CD1c-positive myeloid dendritic cell (primary cell): ENCODE results near the gene AHNAK2.
"Not testable (repeated sequence)": the region's sequence is repeated elsewhere in the genome, so short reads cannot be mapped to it uniquely, and the experiment has no call there.

Experiments
- DNase-seq: peaks from one replicate; pipeline ENCODE4 v3.0.0-alpha.2; 2016; ENCODE audit errors: extremely low spot score

Gene AHNAK2

DNA sequence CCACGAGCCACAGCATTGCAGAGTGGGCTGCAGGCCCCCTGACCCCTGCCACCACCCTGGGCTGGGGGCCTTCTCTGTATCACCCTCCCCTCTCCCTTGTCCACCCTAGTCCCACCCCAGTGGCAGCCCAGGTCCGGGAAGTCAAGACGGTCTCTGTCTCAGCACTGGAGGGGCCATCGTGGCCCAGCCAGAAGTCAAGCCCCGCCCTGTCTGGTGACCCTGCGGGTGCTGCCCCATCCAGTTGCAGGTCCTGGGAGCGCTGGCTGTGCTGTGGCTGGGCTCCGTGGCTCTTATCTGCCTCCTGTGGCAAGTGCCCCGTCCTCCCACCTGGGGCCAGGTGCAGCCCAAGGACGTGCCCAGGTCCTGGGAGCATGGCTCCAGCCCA, 50.8 kb downstream of the AHNAK2 start:
- no peak for DNase-seq

DNA sequence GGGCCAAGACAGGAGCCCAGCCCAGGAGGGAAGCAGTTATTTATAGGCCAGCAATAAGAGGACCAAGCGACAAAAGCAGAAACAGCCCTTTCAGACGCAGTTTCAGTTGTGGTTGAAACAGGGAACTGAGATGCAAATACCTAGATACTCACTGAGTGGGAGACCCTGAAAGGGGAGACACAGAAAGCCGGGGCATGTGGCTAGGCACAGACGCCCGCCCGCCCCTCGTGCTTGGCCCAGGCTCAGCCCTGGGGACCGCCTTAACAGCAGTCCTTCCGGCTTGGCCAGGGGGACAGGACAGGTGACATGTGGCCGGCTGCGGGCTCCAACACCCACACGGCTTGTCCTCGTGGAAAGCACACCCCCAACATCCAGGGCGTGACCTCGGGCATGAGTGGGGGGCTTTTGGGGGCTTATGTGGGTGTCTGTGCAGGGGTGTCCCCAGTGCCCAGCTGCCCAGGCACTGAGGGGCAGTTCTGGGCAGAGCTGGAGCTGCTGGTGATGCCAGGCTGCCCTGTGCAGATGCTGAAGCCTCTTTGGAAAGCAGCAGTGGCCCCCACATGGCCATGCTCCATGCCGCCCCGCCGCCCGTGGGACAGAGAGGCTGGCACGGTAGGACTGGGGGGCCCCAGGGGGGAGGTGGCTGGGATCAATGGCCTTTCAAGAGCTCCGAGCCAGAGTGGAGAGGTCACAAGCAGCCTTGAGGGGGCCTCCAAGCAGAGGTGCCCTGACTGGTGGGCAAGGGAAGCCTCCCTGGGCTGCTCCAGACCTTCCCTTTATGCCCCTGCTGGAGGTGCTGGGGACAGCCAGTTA, 51.3 kb downstream of the AHNAK2 start:
- DNase-seq, result peak; percentile 89

DNA sequence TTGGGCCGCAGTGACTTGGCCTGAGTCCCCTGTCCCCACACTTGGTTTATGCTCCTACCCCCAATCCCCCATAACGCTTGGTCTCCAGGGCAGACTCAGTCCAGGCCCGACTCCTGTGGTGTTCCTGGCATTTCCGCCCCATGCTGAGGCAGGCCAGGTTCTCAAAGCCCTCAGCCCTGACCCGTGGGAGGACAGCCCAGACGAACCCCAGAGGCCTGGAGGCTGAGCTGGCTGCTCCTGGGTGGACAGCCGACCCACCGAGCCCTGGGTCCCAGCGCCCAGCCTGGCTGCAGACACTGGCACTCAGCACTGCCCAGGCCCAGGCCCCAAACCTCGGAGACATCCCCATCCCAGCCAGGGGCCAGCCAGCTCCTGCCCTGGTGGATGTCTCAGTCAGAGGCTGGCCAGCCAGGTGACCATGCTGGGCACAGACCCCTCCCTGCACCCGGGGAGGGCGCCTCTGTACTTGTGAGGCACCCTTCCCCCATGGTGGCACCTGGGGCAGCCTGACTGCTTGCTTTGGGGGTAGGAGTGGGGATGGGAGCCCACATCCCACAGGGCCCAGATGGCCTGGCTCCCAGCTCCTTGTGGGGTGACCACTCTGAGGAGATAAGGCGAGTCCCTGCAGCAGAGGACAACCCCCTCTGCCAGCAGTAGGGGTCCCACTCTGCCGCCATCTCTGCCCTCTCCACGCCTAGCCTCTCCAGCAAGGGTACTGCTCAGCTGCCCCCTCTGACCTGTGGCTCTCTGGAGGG, 52.1 kb downstream of the AHNAK2 start:
- DNase-seq, result no peak

DNA sequence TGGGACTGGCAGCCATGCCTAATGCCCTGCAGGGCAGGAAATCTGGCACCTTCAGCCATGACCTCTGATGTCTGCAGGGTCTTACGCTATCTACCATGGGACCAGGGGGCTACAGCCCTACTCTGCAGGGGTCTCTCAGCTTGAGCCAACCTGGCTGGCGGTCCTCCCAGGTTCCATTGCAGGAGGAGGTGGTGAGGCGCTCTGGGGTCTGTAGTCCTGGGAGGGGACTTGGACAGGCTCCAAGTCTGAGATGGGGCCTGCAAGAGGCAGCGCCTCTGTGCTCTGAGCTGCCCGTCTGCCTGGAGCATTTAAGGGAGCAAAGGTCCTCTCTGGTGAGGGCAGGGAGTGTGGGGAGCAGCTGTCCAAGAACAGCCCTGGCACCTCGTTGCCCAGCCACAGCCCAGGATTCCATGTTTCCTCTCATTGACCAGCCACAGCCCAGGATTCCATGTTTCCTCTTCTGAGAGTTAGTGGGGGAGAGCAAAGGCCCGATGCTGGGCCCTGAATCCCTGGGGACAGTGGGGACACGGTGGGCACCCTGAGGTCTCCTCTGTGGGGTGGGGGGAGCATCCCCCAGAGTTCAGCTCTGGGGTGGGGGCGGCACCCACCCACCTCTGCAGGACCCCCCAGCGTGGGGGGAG, 52.8 kb downstream of the AHNAK2 start:
- no peak for DNase-seq

DNA sequence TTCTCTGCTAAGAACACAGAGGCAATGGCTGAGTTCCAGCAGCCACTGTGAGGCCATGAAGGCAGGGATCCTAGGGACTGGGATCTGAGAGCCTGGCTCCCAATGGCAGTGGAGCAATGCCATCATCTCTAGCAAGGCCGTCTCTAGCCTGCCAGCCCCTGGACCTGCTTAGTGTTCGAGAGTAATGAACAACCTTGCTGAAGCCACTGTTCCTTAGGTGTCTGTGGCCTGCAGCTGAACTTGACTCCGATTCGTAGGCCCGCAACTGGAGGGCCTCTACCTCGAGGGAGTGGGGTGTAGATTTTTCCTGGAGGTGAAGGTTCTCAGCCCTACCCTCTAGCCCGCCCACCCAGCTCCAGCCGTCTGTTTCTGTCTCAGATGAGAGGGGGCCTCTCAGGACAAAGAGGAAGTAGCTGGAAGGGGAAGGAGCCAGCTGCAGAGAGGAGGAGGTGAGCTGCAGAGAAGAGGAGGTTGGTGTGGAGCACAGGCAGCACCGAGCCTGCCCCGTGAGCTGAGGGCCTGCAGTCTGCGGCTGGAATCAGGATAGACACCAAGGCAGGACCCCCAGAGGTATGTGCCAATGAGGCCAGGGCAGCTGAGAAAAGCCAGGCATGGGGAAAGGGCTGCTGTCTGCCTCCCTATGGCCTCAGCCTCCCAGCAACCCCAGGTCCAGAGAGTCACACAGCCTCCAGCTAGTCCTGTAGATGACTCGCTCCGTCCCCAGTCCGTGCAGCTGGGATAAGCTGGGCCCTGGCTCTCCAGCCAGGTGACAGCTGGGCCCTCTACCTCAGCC, 53.6 kb downstream of the AHNAK2 start, which contains the start of gene PLD4:
Gene PLD4 (plus strand): TSS at position 459 of the 793 bp plus-strand sequence. CDS start 2,262 bp downstream, outside the sequence.
- peak; percentile 73 for DNase-seq

DNA sequence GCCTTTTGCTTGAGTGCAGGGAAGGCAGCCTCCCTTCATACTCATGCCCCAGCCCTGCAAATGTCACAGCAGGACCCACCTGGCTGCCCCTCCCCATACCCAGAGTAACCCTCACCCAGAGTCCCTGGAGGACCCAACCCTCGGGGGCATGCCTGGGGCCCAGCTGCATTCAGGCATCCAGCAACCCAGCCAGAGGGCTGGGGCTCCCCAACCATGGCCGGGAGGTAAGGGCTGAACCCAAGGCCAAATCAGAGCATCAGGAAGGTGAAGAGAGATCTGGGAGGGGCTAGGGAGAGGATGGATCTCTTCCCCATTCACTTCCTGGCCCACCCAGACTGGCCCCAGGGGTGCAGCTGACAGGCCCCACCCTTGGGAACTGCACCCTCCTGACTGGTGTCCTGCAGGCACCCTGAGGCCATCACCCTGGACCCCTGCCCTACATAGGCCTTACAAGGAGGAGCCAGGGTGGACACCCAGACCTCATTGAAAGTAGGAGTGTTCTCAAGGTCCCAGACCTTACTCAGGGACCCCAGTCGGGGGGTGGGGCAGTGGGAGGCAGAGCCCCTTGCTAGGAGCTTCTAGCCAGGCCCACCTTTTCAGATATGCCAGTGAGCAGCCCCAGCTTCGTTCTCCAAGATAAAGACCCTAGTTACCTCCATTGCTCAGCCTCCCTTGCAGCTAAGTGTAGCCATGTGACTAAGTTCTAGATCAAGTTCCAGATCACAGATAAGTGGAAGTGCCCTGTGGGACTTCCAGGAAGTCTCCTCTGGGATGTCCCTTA, 54.3 kb downstream of the AHNAK2 start:
- no peak for DNase-seq

DNA sequence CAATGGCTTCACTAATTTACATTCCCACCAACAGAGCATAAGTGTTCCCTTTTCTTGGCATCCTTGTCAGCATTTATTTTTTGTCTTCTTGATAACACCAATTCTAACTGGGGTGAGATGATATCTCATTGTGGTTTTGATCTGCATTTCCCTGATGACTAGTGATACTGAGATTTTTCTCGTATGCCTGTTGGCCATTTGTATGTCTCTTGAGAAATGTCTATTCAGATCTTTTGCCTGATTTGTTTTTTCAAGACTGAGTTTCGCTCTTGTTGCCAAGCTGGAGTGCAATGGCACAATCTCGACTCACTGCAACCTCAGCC, 58.2 kb downstream of the AHNAK2 start:
- no peak for DNase-seq

DNA sequence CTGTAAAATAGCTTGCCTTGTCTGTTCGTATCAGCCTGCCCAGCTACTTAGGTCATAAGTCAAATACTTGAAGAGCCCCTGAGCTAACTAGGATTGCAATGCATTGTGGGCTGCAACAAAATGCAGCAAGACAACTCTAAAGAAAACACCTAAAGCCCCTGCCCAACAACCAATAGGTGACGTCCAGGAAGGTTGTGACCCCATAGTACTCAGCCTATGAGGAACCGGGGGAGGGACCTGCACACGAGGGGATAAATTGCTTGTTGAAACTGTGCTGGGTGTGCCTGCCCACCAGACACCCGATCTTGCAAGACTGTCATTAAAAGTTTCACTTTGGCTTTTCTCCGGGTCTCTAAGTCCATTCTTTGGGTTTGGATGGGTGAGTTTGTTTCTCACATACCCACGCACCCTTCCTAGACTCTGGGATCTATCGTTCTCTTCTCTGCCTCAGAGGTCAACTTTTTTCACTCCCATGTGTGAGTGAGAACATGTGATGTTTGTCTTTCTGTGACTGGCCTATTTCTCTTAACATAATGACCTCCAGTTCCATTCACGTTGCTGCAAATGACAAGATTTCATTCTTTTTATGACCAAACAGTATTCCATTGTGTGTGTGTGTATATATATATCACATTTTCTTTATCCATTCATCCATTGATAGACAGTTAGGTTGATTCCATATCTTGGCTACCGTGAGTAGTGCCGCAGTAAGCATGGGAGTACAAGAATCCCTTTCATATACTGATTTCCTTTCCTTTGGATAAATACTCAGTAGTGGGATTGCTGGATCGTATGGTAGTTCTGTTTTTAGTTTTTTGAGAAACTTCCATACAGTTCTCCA, 58.8 kb downstream of the AHNAK2 start:
- DNase-seq, result not testable (repeated sequence)

DNA sequence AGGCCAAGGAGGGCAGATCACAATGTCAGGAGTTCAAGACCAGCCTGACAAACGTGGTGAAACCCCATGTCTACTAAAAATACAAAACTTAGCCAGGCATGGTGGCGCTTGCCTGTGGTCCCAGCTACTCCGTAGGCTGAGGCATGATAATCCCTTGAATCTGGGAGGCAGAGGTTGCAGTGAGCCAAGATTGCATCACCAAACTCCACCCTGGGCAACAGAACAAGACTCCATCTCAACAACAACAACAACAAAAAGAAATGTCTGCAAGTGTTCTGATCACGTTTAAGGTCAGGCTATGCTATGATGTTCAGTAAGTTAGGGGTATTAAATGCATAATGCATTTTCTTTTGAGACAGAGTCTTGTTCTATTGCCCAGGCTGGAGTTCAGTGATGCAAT, 60.2 kb downstream of the AHNAK2 start:
- no peak for DNase-seq

DNA sequence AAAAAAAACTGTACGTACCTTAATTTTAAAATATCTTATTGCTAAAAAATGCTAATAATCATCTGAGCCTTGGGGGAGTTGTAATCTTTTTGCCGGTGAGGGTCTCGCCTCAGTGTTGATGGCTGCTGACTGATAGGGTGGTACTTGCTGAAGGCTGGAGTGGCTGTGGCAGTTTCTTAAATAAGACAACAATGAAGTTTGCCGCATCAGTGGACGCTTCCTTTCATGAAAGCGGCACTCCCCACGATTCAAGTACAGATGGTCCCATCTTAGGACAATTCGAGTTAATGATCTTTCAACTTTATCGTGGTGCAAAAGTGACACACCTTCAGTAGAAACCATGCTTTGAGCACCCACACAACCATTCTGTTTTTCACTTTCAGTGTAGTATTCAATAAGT, 61.1 kb downstream of the AHNAK2 start:
- no peak for DNase-seq

DNA sequence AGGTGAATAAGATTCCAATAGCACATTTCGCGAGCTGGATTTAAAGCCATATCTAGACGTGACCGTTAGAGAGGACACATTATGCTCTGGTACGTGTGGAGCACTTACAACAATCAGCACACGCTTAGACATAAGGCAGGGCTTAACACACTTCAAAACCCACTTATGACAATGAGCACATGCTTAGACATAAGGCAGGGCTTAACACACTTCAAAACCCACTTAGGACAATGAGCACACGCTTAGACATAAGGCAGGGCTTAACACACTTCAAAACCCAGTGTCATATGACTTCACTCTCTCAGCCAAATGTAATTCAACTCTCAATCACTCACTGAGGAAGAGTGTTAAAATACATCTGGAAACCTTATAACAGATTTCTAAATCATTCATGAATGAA, 64.7 kb downstream of the AHNAK2 start:
- no peak for DNase-seq

DNA sequence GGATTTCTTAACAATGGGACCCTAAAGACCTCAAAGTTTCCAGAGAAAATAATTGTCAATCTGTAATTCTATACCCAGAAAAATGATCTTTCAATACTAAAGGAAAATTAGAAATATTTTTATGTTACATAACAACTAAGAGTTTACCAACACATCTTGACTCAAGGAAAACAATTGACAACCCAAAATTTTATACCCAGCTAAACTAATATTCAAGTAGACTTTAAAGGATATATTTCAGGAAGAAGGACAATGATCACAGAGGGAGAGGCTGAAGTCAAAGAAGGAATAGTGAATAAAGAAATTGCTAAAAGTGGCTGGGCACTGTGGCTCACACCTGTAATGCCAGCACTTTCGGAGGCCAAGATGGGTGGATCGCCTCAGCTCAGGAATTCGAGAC, 66.1 kb downstream of the AHNAK2 start:
- no peak for DNase-seq

DNA sequence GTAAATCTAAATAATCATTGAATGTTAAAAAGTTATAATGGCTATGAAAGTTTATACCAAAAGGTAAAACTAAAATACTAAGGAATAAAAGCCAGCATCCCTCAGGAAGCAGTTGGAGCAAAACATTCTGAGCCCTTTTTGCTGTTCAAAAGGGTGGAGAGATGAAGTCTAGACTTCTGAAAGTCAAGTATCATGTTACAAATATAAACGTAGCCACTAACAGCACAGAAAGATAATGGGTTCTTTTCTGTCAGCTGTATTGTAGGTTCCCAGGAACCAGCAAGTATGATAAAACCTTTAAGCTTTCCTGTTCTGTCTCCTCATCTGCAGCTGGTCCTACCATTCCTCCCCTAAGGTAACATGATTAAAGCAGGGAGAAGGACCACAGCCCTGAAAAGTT, 69.9 kb downstream of the AHNAK2 start:
- DNase-seq, result no peak

DNA sequence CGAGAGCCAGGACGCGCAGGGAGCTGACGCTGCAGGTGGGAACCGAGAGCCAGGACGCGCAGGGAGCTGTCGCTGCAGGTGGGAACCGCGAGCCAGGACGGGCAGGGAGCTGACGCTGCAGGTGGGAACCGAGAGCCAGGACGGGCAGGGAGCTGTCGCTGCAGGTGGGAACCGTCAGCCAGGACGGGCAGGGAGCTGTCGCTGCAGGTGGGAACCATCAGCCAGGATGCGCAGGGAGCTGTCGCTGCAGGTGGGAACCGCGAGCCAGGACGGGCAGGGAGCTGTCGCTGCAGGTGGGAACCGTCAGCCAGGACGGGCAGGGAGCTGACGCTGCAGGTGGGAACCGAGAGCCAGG, 72.6 kb downstream of the AHNAK2 start:
- DNase-seq, result not testable (repeated sequence)

DNA sequence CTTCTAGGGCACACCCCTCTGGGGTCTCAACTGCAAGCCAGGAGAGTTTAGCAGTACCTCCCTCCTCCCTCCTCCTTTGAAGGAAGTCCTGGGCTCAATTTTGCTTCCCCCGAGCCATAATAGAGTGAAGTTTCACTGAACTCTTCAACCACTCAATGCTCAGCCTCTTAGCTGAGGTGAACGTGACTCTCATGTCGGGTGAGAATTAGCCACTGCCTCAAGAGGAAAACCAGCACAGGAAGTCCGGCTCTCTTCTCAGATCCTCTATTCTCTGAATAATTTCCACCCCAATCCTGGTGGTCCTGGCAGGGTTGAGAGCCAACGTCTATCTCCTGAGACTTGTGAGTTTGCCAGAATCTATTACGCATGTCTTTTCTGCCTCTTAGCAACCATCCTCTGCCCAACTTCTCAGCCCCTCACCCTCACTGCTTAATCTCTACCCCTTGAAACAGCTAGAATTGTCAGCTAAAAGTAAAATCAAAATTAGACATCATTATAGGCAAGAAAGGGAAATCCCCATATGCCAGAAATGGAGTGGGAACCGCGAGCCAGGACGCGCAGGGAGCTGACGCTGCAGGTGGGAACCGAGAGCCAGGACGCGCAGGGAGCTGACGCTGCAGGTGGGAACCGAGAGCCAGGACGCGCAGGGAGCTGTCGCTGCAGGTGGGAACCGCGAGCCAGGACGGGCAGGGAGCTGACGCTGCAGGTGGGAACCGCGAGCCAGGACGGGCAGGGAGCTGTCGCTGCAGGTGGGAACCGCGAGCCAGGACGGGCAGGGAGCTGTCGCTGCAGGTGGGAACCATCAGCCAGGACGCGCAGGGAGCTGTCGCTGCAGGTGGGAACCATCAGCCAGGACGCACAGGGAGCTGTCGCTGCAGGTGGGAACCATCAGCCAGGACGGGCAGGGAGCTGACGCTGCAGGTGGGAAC, 73.3 kb downstream of the AHNAK2 start:
- not testable (repeated sequence) for DNase-seq

DNA sequence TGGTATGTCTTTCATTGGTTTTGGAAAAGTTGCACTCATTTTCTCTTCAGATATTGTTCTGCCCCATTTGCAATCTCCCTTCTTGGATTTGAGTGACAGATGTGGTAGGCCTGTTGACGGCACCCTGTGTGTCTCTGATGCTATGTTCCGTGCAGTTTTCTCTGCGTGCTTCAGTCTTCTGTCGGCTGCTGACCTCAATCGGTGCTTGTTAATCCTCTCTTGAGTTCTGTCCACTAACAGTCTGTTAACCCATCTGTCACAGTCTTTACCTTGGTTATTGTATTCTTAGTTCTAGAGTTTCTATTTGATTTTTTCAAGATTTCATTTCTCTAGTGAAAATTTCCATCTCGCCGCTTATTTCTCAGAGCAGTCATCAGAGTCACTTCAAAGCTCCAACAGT, 74.2 kb downstream of the AHNAK2 start:
- DNase-seq, result no peak

DNA sequence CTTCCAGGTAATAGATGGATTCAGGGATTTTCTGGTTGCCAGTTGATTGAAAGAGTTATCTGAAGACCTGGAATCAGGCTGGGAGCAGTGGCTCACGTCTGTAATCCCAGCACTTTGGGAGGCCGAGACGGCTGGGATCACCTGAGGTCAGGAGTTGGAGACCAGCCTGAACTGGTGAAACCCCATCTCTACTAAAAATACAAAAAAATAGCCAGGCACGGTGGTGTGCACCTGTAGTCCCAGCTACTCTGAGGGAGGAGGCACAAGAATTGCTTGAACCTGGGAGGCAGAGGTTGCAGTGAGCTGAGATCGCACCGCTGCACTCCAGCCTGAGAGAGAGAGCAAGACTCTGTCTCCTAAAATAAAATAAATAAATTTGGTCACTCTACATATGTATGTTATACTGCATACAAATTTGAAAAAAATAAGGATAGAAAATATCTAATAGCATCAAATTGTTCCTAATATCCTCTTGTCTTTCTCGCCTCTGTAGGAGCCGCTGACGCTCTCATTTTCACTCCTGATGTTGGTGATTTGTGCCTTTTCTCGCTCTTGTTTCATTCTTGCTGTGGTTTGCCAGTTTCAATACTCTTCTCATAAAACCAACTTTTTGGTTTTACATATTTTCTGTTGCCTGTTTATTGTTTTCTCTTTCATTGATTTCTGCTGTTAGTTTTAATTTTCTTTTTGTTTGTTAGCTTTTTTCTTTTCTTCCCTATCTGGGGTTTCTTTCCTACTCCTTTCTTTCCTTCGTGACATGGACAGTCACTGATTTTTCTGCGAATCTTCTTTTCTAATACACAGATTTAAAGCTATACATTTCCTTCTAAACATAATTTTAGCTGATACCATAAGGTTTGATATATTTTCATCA, 77.3 kb downstream of the AHNAK2 start:
- no peak for DNase-seq

DNA sequence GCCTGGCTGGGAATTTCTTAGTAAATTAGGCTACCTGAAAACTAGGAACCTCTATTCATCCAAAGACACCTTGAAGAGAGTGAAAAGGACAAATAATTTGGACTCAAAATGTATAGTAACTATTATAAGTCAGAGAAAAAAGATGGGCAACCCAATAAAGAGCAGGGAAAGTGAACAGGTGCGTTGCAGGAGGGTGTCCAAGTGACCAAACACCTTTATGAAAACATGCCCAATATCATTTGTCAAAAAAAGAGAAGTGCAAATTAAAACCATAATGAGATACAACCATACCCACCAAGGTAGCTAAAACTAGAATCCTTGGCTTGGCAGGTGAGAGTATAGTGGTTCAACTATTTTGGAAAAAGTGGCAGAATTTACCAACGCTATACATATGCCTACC, 78.4 kb downstream of the AHNAK2 start:
- no peak for DNase-seq
